ENCODE results near the gene KLK7. TPM values are rescaled to one million over a fixed set of nuclear protein-coding genes. Genes with fewer than 3 reads are reported as not detected.

KLK7 gene
- total and polyA plus RNA-seq, 2 of the 4 experiments (the other 2 are of a cell fraction): not detected

- Histone ChIP-seq H3K4ac (ENCODE audit: low read depth, low read length) (no peak overlapping the region), H3K27ac (ENCODE audit: insufficient read depth, low read length) (no peak overlapping the region), H3K56ac (ENCODE audit: extremely low read depth, insufficient read depth, low read length) (no peak overlapping the region), H3K4me1 (ENCODE audit: control insufficient read depth, insufficient read depth, low read length) (no peaks in the 10 kb centered on the region), H2BK15ac (ENCODE audit: low read depth, low read length) (no peak overlapping the region), H3K9ac (ENCODE audit: low read depth, low read length) (no peak overlapping the region), H3K4me3 (ENCODE audit: insufficient read depth, low read depth, low read length) (no peak overlapping the region), H4K5ac (ENCODE audit: low read depth, low read length) (no peak overlapping the region), H3K36me3 (ENCODE audit: control insufficient read depth, insufficient read depth, low read length) (no peaks in the 10 kb centered on the region), H2BK120ac (ENCODE audit: low read depth, low read length) (no peak overlapping the region), H4K8ac (ENCODE audit: low read depth in 2 of 2, low read length in 2 of 2) (no peak overlapping the region), H2BK20ac (ENCODE audit: low read depth, low read length) (no peak overlapping the region), H3K27me3 (ENCODE audit: control insufficient read depth, insufficient read depth, low read length) (no peaks in the 10 kb centered on the region), H3K18ac (ENCODE audit: low read depth, low read length) (no peak overlapping the region), H3K23ac (ENCODE audit: low read depth, low read length) (no peak overlapping the region), H2AK5ac (ENCODE audit: low read depth, low read length) (no peak overlapping the region), H3K4me2 (ENCODE audit: low read depth, low read length) (no peak overlapping the region), H2AFZ (replicated peaks; ENCODE audit: low read length, poor library complexity) (no peak overlapping the region), H4K20me1 (ENCODE audit: insufficient read depth, low read length) (no peaks in the 10 kb centered on the region; the same call in 1 of the 2 replicates), H2AK9ac (replicated peaks; ENCODE audit: low read depth, low read length, poor library complexity) (no peak overlapping the region), H3K14ac (replicated peaks; ENCODE audit: low read depth, low read length) (no peak overlapping the region), H2BK5ac (ENCODE audit: low read depth, low read length, poor library complexity, severe bottlenecking) (no peak overlapping the region), H3K9me1 (ENCODE audit: insufficient read depth, low read length) (no peaks in the 10 kb centered on the region), H3K9me3 (ENCODE audit: control insufficient read depth, insufficient read depth, low read length) (peaks cover 14% of the 10 kb centered on the region), H4K91ac (ENCODE audit: insufficient read depth, low read depth, low read length) (no peak overlapping the region), H3K79me1 (ENCODE audit: low read depth in 1 of 2, low read length in 2 of 2) (no peaks in the 10 kb centered on the region)
- WGBS, 2 experiments (ENCODE audit: extremely low coverage in 2 of 2, insufficient read length in 1 of 2): 100% methylated on average over 2 of the region's 5 CpGs; no CpG with 5 or more reads in 1 of the 2 experiments
- dilution Hi-C loops (cut with HindIII; ENCODE audit: low sequenced_read_pairs, unreplicated experiment) (no loop called here), intact Hi-C loops (cut with micrococcal nuclease) (no loop called here), in situ Hi-C loops (cut with MboI; ENCODE audit: low sequenced_read_pairs) (no loop called here)
- CTCF ChIA-PET: no interaction called here
- no peak for TF ChIP-seq RFX5 (IDR thresholded peaks at IDR 0.05; ENCODE audit: low read depth, low read length)
- TF ChIP-seq USF2 (IDR thresholded peaks at IDR 0.05; ENCODE audit: low read depth, low read length): no peak
- no peak for TF ChIP-seq CEBPB (IDR thresholded peaks at IDR 0.05; ENCODE audit: low read depth, low read length)
- ATAC-seq (ENCODE audit: low read depth) (no peak), DNase-seq (no peak)
- POLR2A ChIA-PET (ENCODE audit: unreplicated experiment): no interaction called here
- no TSS peak for BruUV-seq (replicated peaks)
These were observed 14.3 kb upstream of the KLK7 start for GRCh38 chr19:50998061-50998460.
